Measurements from ENCODE around the gene HDAC4. TPM values are rescaled to one million over a fixed set of nuclear protein-coding genes. Genes with fewer than 3 reads are reported as not detected.
A peak's percentile ranks its signal among the peaks of the same experiment; 100 is the strongest.

Gene HDAC4
- total and polyA plus RNA-seq, 2 donors from 2014 or later, result 2.2 to 56.8 TPM

GRCh38 chr2:239302083-239302807 is 98.6 kb downstream of the HDAC4 start:
- Histone ChIP-seq H3K4me1 (ENCODE audit: control insufficient read depth in 2 of 3, insufficient read depth in 2 of 3, low read depth in 1 of 3, low read length in 3 of 3) (peaks cover 0 to 28% (median 17%) of the 10 kb centered on the region in 3 donors), H3K9me3 (ENCODE audit: control insufficient read depth in 2 of 3, insufficient read depth in 1 of 3, low read length in 3 of 3) (no peaks in the 10 kb centered on the region), H3K9ac (ENCODE audit: low read length in 3 of 3) (no peak overlapping the region), H3K27ac (ENCODE audit: low read depth in 2 of 2, low read length in 2 of 2) (no peak overlapping the region), H3K4me3 (ENCODE audit: low read length in 3 of 3) (no peak overlapping the region), H3K27me3 (ENCODE audit: control insufficient read depth, insufficient read depth, low read length) (no peaks in the 10 kb centered on the region), H3K36me3 (ENCODE audit: control insufficient read depth in 2 of 3, insufficient read depth in 3 of 3, low read length in 3 of 3) (no peaks in the 10 kb centered on the region)
- TF ChIP-seq, protein P1, sequence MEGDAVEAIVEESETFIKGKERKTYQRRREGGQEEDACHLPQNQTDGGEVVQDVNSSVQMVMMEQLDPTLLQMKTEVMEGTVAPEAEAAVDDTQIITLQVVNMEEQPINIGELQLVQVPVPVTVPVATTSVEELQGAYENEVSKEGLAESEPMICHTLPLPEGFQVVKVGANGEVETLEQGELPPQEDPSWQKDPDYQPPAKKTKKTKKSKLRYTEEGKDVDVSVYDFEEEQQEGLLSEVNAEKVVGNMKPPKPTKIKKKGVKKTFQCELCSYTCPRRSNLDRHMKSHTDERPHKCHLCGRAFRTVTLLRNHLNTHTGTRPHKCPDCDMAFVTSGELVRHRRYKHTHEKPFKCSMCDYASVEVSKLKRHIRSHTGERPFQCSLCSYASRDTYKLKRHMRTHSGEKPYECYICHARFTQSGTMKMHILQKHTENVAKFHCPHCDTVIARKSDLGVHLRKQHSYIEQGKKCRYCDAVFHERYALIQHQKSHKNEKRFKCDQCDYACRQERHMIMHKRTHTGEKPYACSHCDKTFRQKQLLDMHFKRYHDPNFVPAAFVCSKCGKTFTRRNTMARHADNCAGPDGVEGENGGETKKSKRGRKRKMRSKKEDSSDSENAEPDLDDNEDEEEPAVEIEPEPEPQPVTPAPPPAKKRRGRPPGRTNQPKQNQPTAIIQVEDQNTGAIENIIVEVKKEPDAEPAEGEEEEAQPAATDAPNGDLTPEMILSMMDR (IDR thresholded peaks at IDR 0.05; ENCODE audit: borderline replicate concordance, extremely low read depth, insufficient read depth), result no peak
- FAIRE-seq (no peak), DNase-seq (peak in 1 of 5 donors; percentile 55)
- intact Hi-C loops (cut with DNase I), result no loop called here

GRCh38 chr2:239300871-239301735 is 99.7 kb downstream of the HDAC4 start:
- Histone ChIP-seq H3K9ac (ENCODE audit: low read length in 3 of 3) (no peak overlapping the region), H3K4me3 (ENCODE audit: low read length in 3 of 3) (no peak overlapping the region), H3K9me3 (ENCODE audit: control insufficient read depth in 2 of 3, insufficient read depth in 1 of 3, low read length in 3 of 3) (no peaks in the 10 kb centered on the region), H3K27me3 (ENCODE audit: control insufficient read depth, insufficient read depth, low read length) (no peaks in the 10 kb centered on the region), H3K27ac (ENCODE audit: low read depth in 2 of 2, low read length in 2 of 2) (no peak overlapping the region), H3K4me1 (ENCODE audit: control insufficient read depth in 2 of 3, insufficient read depth in 2 of 3, low read depth in 1 of 3, low read length in 3 of 3) (peaks cover 0 to 38% (median 27%) of the 10 kb centered on the region in 3 donors), H3K36me3 (ENCODE audit: control insufficient read depth in 2 of 3, insufficient read depth in 3 of 3, low read length in 3 of 3) (no peaks in the 10 kb centered on the region)
- intact Hi-C loops (cut with DNase I), result no loop called here
- FAIRE-seq (no peak), DNase-seq (peak in 2 of 5 donors; percentile 53 to 73)
- TF ChIP-seq, protein P1 (IDR thresholded peaks at IDR 0.05; ENCODE audit: borderline replicate concordance, extremely low read depth, insufficient read depth), result no peak

DNA sequence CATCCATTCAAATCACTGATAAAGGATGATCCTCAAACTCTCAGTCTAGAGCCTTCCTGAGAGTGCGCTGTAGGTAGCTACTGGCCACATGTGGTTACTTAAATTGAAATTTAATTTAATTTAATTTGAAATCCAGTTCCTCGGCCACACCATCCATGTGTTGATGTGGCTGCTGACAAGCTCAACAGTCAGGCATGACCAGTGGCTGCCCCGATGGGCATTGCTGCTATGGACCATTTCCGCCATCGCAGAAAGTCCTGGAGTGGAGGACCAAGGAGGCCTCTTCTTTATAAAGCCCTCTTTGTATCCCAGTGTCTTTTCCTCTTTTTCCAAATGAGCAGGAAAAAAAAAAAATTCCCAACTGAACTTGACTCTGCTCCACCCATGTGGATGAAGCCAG is 100.6 kb downstream of the HDAC4 start:
- no peaks in the 10 kb centered on the region for H3K36me3 ChIP-seq (ENCODE audit: control insufficient read depth in 2 of 3, insufficient read depth in 3 of 3, low read length in 3 of 3)
- FAIRE-seq (no peak), DNase-seq (peak in 1 of 5 donors; percentile 28)
- H3K4me1 ChIP-seq (ENCODE audit: control insufficient read depth in 2 of 3, insufficient read depth in 2 of 3, low read depth in 1 of 3, low read length in 3 of 3), result peaks cover 0 to 47% (median 35%) of the 10 kb centered on the region in 3 donors
- H3K4me3 ChIP-seq (ENCODE audit: low read length in 3 of 3), result no peak overlapping the region
- H3K9ac ChIP-seq (ENCODE audit: low read length in 3 of 3), result no peak overlapping the region
- intact Hi-C loops (cut with DNase I), result no loop called here
- no peaks in the 10 kb centered on the region for H3K27me3 ChIP-seq (ENCODE audit: control insufficient read depth, insufficient read depth, low read length)
- H3K9me3 ChIP-seq (ENCODE audit: control insufficient read depth in 2 of 3, insufficient read depth in 1 of 3, low read length in 3 of 3), result no peaks in the 10 kb centered on the region
- TF ChIP-seq, protein P1 (IDR thresholded peaks at IDR 0.05; ENCODE audit: borderline replicate concordance, extremely low read depth, insufficient read depth), result no peak
- H3K27ac ChIP-seq (ENCODE audit: low read depth in 2 of 2, low read length in 2 of 2), result no peak overlapping the region
